ENCODE results near the gene TLDC2.

GRCh38 chr20:36920334-36920730, 44.4 kb downstream of the TLDC2 start:
- no peak for TF ChIP-seq TAF1 (IDR thresholded peaks at IDR 0.05; ENCODE audit: low read depth)
- TF ChIP-seq CTCF (IDR thresholded peaks at IDR 0.05; ENCODE audit: poor library complexity, severe bottlenecking) = no peak
- no peak for TF ChIP-seq POLR2AphosphoS5 (IDR thresholded peaks at IDR 0.05)
- TF ChIP-seq EP300 (conservative IDR thresholded peaks at IDR 0.05; ENCODE audit: poor library complexity, severe bottlenecking) = no peak
- no peak for TF ChIP-seq EZH2 (IDR thresholded peaks at IDR 0.05; ENCODE audit: borderline replicate concordance, insufficient read depth, low read length, poor library complexity, severe bottlenecking)
- no peak for TF ChIP-seq RAD21 (conservative IDR thresholded peaks at IDR 0.05)
- no peak for TF ChIP-seq SMC3 (conservative IDR thresholded peaks at IDR 0.05; ENCODE audit: poor library complexity)
- no peak for TF ChIP-seq MXI1 (conservative IDR thresholded peaks at IDR 0.05; ENCODE audit: poor library complexity, severe bottlenecking)

All from neural cell (in vitro differentiated cells).